Measurements from ENCODE around the gene SNX30.

DNA sequence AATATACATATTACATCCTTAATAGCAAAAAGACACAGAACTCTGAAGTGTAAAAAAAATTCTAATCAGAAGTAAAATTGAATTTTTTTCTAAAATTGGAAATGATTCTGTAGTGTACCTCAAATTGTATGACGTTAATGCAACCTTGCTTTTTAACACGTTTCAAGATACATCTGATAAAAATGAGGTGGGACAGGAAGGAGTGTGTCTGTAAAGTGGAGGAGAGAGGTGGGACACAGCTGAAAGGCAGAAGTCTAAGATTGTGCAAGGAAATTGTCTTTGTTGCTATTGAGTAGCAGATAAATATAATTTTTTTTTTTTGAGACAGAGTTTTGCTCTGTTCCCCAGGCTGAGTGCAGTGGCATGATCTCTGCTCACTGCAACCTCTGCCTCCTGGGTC, 15.7 kb upstream of the SNX30 start:
- TF ChIP-seq CTCF (conservative IDR thresholded peaks at IDR 0.05; ENCODE audit: low read length): no peak
- TF ChIP-seq EZH2phosphoT487 (IDR thresholded peaks at IDR 0.05; ENCODE audit: borderline replicate concordance): no peak
